Loucy (cell line): ENCODE measurements around the gene PRKCE.
A peak's percentile ranks its signal among the peaks of the same experiment; 100 is the strongest.

Experiments used
- H2AFZ ChIP-seq: fragments of 200-600 bp; sonication (generic); 2 replicates; pipeline ENCODE4 v1.6.0; 2016; ENCODE audit warnings: antibody characterized with exemption, mild to moderate bottlenecking, low read length, moderate library complexity
- H3F3A ChIP-seq: fragments of 200-600 bp; 2 replicates; pipeline ENCODE4 v1.6.0; 2016; ENCODE audit warnings: antibody characterized with exemption, low read depth, mild to moderate bottlenecking
- H3K27me3 ChIP-seq: fragments of 200-600 bp; sonication (generic); 2 replicates; pipeline ENCODE4 v1.6.1; 2014; ENCODE audit warnings: low read length, mild to moderate bottlenecking; ENCODE audit not compliant: insufficient read depth, poor library complexity, severe bottlenecking
- H3K36me3 ChIP-seq: fragments of 200-600 bp; sonication (generic); 2 replicates; pipeline ENCODE4 v1.6.1; 2016; ENCODE audit warnings: low read length; ENCODE audit not compliant: insufficient read depth
- H3K4me1 ChIP-seq: fragments of 200-600 bp; sonication (generic); 2 replicates; pipeline ENCODE4 v1.5.1; 2014; ENCODE audit warnings: low read length, mild to moderate bottlenecking; ENCODE audit not compliant: insufficient read depth, poor library complexity, severe bottlenecking
- H3K4me2 ChIP-seq: fragments of 200-600 bp; sonication (generic); 2 replicates; pipeline ENCODE4 v1.6.0; 2014; ENCODE audit warnings: antibody characterized with exemption, low read length, low read depth, mild to moderate bottlenecking; ENCODE audit not compliant: poor library complexity, severe bottlenecking
- H3K4me3 ChIP-seq: fragments of 200-600 bp; sonication (generic); 2 replicates; pipeline ENCODE4 v1.5.1; 2014; ENCODE audit warnings: low read length, mild to moderate bottlenecking, mixed read lengths; ENCODE audit not compliant: poor library complexity, severe bottlenecking
- H3K79me2 ChIP-seq: fragments of 200-600 bp; sonication (generic); 2 replicates; pipeline ENCODE4 v1.6.1; 2014; ENCODE audit warnings: low read length; ENCODE audit not compliant: insufficient read depth
- H3K9ac ChIP-seq: fragments of 200-600 bp; sonication (generic); 2 replicates; pipeline ENCODE4 v1.6.0; 2014; ENCODE audit warnings: mild to moderate bottlenecking, low read depth, low read length, moderate library complexity; ENCODE audit not compliant: poor library complexity, severe bottlenecking
- H3K9me2 ChIP-seq: fragments of 200-600 bp; sonication (generic); replicated peaks from 2 replicates; pipeline ENCODE4 v1.6.1; 2016; ENCODE audit warnings: low read depth, low read length, mixed read lengths
- H3K9me3 ChIP-seq: fragments of 200-600 bp; sonication (generic); 2 replicates; pipeline ENCODE4 v1.6.1; 2014; ENCODE audit warnings: mild to moderate bottlenecking, antibody characterized with exemption, low read length, low read depth; ENCODE audit not compliant: insufficient read depth
- H4K20me1 ChIP-seq: fragments of 200-600 bp; sonication (generic); 2 replicates; pipeline ENCODE4 v1.6.0; 2014; ENCODE audit warnings: antibody characterized with exemption, low read length, mild to moderate bottlenecking; ENCODE audit not compliant: insufficient read depth, poor library complexity, severe bottlenecking
- CTCF ChIP-seq: fragments of 200-600 bp; sonication (generic); conservative IDR thresholded peaks from 2 replicates; pipeline ENCODE4 v1.5.1; 2014; ENCODE audit warnings: mild to moderate bottlenecking, antibody characterized with exemption, low read length
- EZH2phosphoT487 ChIP-seq: fragments of 200-600 bp; IDR thresholded peaks from 2 replicates; pipeline ENCODE4 v1.6.1; 2018; ENCODE audit warnings: antibody characterized with exemption, mild to moderate bottlenecking, moderate library complexity, borderline replicate concordance

The PRKCE gene

DNA sequence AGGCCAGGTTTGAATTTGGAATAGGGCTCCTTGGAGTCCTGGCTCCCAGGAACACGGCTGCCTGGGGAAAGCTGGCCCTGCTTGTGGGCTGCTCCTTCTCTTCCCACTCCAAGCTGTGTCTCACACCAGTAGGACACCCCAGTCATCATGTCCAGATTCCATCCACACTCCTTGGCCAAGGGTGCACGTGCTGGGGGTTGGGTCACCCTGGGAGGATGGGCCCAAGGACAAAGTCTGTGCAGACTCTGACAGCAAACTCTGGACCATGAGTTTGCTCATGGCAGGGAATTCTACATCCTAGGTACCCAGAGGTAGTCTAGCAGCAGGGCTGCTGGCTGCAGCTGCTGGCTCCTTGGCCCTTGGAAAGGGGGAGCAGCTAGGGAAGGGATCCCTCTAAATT is 543.4 kb downstream of the PRKCE start:
- H3F3A ChIP-seq = no peaks in the 10 kb centered on the region
- peaks cover 13% of the 10 kb centered on the region for H3K4me1 ChIP-seq
- H3K9me3 ChIP-seq = no peaks in the 10 kb centered on the region
- no peaks in the 10 kb centered on the region for H3K9me2 ChIP-seq
- no peaks in the 10 kb centered on the region for H3K36me3 ChIP-seq
- H3K4me3 ChIP-seq = no peak overlapping the region
- no peaks in the 10 kb centered on the region for H4K20me1 ChIP-seq
- H3K9ac ChIP-seq = no peak overlapping the region
- H2AFZ ChIP-seq = no peak overlapping the region
- H3K4me2 ChIP-seq = no peak overlapping the region
- no peaks in the 10 kb centered on the region for H3K27me3 ChIP-seq
- no peaks in the 10 kb centered on the region for H3K79me2 ChIP-seq
- no peak for TF ChIP-seq CTCF
- TF ChIP-seq EZH2phosphoT487 = no peak

DNA sequence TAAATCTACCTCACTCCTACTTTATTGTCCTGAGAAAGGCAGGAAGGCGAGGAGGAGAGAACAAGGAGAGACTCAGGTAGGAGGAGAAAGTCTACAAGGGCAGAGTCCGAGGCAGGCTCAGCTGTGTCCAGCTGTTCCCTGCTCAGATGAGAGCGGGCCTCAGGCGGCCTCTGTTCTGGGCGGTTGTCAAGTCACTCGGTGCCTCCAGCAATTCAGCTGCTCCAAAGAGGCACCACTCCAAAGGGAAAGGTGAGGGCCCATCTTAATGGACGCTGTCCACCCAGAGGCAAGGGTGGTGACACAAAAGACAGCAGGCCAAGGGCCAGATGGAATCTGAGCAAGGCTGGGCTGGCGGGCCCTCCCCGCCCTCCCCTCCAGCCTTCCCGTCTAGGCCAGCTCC is 544.3 kb downstream of the PRKCE start:
- no peak for TF ChIP-seq EZH2phosphoT487
- TF ChIP-seq CTCF = no peak
- no peaks in the 10 kb centered on the region for H3F3A ChIP-seq

DNA sequence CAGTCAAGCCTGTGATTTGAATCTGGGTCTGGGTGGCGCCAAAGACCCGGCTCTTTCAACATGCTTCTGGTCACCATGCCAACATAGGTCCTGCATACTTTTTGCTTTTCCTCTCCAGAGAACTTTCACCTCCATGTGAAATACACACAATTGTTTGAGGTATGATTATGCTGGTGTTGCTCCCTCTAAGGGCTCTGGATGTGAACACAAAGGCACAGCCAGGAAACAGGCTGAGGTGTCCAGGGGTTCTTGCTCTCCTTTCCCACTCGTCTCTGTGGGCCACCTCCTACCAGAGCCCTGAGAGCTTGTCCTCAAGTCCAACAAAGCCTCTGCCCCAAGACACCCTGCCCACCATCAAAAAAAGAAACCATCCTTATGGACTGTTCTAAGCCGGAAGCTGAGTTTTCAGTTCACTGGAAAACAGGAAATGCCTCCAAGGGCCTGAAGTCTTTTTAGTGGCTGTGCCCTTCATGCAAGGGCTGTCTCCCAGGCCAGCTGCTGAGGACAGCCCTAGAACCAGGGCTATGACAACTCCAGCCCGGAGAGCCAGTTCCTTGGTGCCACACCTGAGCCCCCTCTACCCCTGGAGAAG is 545.5 kb downstream of the PRKCE start:
- H3K4me1 ChIP-seq = peaks cover 28% of the 10 kb centered on the region
- no peaks in the 10 kb centered on the region for H3K79me2 ChIP-seq
- H3F3A ChIP-seq = no peaks in the 10 kb centered on the region
- no peaks in the 10 kb centered on the region for H3K27me3 ChIP-seq
- no peaks in the 10 kb centered on the region for H4K20me1 ChIP-seq
- H3K4me2 ChIP-seq = no peak overlapping the region
- TF ChIP-seq CTCF (no peak), EZH2phosphoT487 (no peak)
- no peak overlapping the region for H3K9ac ChIP-seq
- H3K36me3 ChIP-seq = no peaks in the 10 kb centered on the region
- H2AFZ ChIP-seq = 0 out of 2 replicates have a peak overlapping the region, but pooled peaks have one; percentile 28
- no peaks in the 10 kb centered on the region for H3K9me2 ChIP-seq
- H3K4me3 ChIP-seq = no peak overlapping the region
- H3K9me3 ChIP-seq = no peaks in the 10 kb centered on the region

More for the DNA sequence above, 544.3 kb downstream of the PRKCE start:
- H3K4me1 ChIP-seq = peaks cover 23% of the 10 kb centered on the region
- H3K4me2 ChIP-seq = no peak overlapping the region
- H3K9me2 ChIP-seq = no peaks in the 10 kb centered on the region
- H2AFZ ChIP-seq = no peak overlapping the region
- no peak overlapping the region for H3K4me3 ChIP-seq
- no peaks in the 10 kb centered on the region for H4K20me1 ChIP-seq
- H3K9ac ChIP-seq = no peak overlapping the region
- no peaks in the 10 kb centered on the region for H3K36me3 ChIP-seq
- no peaks in the 10 kb centered on the region for H3K27me3 ChIP-seq
- H3K9me3 ChIP-seq = no peaks in the 10 kb centered on the region
- no peaks in the 10 kb centered on the region for H3K79me2 ChIP-seq
